ENCODE data around the gene ZNF57.

The ZNF57 gene

DNA sequence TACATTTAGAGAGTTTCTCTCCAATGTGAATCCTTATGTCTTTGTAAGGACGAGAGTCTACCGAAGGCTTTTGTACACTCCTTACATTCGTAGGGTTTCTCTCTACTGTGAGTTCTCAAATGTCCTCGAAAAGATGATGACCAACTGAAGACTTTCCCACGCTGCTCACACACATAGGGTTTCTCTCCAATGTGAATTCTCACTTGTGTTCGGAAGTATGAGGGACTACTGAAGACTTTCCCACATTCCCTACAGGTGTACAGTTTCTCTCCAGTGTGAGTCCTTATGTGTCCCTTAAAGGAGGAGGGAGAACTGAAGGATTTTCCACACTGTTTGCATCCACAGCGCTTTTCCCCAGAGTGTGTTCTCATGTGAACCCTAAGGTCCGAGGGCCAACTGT is 4.0 kb upstream of the ZNF57 start:
- TF ChIP-seq SIN3A (IDR thresholded peaks at IDR 0.05; ENCODE audit: borderline replicate concordance, insufficient read depth, low read length) (no peak), TAF1 (IDR thresholded peaks at IDR 0.05; ENCODE audit: borderline replicate concordance, insufficient read depth, low read length) (no peak), FOXP2 (optimal IDR thresholded peaks at IDR 0.05; ENCODE audit: borderline replicate concordance, extremely low read depth, extremely low read length, insufficient read depth) (no peak), POLR2AphosphoS5 (IDR thresholded peaks at IDR 0.05; ENCODE audit: low read depth, low read length) (no peak)
- TF ChIP-seq, protein P1, sequence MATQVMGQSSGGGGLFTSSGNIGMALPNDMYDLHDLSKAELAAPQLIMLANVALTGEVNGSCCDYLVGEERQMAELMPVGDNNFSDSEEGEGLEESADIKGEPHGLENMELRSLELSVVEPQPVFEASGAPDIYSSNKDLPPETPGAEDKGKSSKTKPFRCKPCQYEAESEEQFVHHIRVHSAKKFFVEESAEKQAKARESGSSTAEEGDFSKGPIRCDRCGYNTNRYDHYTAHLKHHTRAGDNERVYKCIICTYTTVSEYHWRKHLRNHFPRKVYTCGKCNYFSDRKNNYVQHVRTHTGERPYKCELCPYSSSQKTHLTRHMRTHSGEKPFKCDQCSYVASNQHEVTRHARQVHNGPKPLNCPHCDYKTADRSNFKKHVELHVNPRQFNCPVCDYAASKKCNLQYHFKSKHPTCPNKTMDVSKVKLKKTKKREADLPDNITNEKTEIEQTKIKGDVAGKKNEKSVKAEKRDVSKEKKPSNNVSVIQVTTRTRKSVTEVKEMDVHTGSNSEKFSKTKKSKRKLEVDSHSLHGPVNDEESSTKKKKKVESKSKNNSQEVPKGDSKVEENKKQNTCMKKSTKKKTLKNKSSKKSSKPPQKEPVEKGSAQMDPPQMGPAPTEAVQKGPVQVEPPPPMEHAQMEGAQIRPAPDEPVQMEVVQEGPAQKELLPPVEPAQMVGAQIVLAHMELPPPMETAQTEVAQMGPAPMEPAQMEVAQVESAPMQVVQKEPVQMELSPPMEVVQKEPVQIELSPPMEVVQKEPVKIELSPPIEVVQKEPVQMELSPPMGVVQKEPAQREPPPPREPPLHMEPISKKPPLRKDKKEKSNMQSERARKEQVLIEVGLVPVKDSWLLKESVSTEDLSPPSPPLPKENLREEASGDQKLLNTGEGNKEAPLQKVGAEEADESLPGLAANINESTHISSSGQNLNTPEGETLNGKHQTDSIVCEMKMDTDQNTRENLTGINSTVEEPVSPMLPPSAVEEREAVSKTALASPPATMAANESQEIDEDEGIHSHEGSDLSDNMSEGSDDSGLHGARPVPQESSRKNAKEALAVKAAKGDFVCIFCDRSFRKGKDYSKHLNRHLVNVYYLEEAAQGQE (IDR thresholded peaks at IDR 0.05; ENCODE audit: insufficient read depth in 1 of 2, low read depth in 2 of 2, low read length in 2 of 2) = no peak

DNA sequence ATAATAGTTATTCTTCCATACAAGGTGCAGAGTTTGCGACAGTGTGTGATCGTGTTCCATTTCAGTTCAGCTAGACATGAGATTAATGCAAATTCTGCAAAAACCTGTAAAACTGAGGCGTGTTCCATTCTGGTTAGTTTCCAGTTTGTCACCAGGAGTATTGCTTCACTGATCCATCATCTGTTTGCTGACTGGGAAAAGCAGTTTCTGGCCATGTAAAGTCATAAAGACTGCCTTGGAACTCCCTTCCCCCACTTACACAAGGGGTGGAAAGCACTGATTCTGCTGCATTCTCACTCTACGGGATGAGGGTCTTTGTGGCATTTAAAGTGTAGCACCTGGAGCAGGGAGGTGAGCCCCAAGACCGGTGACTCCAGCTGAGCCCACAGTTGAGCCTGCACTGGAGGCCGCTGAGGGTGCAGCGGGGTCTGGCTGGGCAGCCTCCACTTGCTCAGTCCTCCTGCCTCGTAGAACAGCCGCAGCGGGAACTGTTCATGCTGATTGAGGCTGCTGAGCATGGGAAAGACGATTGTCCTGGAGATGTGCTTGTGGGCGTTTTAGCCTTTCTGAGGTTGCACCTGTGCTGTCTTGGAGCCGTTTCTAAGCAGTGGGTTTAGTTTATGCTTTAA is 2.0 kb downstream of the ZNF57 start:
- TF ChIP-seq FOXP2 (optimal IDR thresholded peaks at IDR 0.05; ENCODE audit: borderline replicate concordance, extremely low read depth, extremely low read length, insufficient read depth) (no peak), TAF1 (IDR thresholded peaks at IDR 0.05; ENCODE audit: borderline replicate concordance, insufficient read depth, low read length) (no peak), SIN3A (IDR thresholded peaks at IDR 0.05; ENCODE audit: borderline replicate concordance, insufficient read depth, low read length) (no peak), POLR2AphosphoS5 (IDR thresholded peaks at IDR 0.05; ENCODE audit: low read depth, low read length) (no peak)
- TF ChIP-seq, protein P1 (IDR thresholded peaks at IDR 0.05; ENCODE audit: insufficient read depth in 1 of 2, low read depth in 2 of 2, low read length in 2 of 2) = no peak

DNA sequence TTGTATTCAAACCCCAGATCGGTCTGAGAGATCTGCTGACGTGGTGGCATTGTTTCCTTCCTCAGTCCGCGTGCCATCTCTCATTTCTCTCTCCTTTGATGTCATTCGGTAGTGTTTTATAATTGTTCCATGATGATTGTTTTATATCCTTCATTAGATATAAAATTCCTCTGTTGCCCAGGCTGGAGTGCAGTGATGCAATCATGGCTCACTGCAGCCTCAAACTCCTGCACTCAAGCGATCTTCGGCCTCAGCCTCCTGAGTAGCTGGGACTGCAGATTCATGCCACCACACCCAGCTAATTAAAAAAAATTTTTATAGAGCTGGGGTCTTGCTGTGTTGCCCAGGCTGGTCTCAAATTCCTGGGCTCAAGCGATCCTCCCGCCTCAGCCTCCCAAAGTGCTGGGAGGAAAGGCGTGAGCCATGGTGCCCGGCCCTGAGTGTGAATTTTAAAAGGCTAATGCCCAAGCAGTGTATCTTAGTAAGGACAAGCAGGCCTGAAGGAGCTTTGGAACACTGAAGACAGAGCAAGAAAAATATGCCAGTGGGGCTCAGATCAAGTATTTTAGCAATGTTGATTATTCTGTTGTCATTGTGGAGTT is 5.3 kb downstream of the ZNF57 start:
- no peak for TF ChIP-seq FOXP2 (optimal IDR thresholded peaks at IDR 0.05; ENCODE audit: borderline replicate concordance, extremely low read depth, extremely low read length, insufficient read depth)
- no peak for TF ChIP-seq POLR2AphosphoS5 (IDR thresholded peaks at IDR 0.05; ENCODE audit: low read depth, low read length)
- TF ChIP-seq SIN3A (IDR thresholded peaks at IDR 0.05; ENCODE audit: borderline replicate concordance, insufficient read depth, low read length) = no peak
- TF ChIP-seq, protein P1 (IDR thresholded peaks at IDR 0.05; ENCODE audit: insufficient read depth in 1 of 2, low read depth in 2 of 2, low read length in 2 of 2) = no peak
- TF ChIP-seq TAF1 (IDR thresholded peaks at IDR 0.05; ENCODE audit: borderline replicate concordance, insufficient read depth, low read length) = no peak

DNA sequence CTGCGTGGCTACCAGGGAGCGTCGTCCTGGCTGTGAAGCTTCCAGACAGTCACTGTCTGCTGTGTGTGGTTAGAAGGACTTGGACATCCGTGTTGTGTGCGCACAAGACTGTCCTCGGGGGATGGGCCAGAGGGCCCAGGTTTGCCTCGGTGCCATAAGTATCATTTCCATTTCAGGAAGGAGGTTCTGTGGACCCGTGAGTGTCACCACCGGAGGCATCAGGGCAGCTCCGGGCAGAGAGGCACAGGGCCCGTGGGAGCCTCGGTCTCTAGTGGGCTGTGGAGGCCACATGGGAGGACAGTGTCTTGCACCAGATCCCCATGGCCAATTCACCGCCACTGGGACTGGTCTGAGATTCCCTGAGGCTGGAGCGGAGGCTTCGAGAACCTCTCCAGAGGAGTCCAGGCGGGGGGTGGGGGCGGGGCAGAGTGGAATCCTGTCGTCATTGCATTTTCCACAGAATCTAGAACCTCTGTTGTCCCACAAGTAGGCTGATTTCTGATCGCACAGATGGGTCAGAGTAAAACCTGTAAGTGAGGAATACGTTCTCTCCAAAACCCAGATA is 6.0 kb downstream of the ZNF57 start:
- TF ChIP-seq TAF1 (IDR thresholded peaks at IDR 0.05; ENCODE audit: borderline replicate concordance, insufficient read depth, low read length) = no peak
- no peak for TF ChIP-seq POLR2AphosphoS5 (IDR thresholded peaks at IDR 0.05; ENCODE audit: low read depth, low read length)
- no peak for TF ChIP-seq FOXP2 (optimal IDR thresholded peaks at IDR 0.05; ENCODE audit: borderline replicate concordance, extremely low read depth, extremely low read length, insufficient read depth)
- TF ChIP-seq, protein P1 (IDR thresholded peaks at IDR 0.05; ENCODE audit: insufficient read depth in 1 of 2, low read depth in 2 of 2, low read length in 2 of 2) = no peak
- TF ChIP-seq SIN3A (IDR thresholded peaks at IDR 0.05; ENCODE audit: borderline replicate concordance, insufficient read depth, low read length) = no peak

All from PFSK-1 (cell line).